ENCODE results near the gene CDH18.

- no peak for TF ChIP-seq POLR2A (IDR thresholded peaks at IDR 0.05)
- TF ChIP-seq, protein P1, sequence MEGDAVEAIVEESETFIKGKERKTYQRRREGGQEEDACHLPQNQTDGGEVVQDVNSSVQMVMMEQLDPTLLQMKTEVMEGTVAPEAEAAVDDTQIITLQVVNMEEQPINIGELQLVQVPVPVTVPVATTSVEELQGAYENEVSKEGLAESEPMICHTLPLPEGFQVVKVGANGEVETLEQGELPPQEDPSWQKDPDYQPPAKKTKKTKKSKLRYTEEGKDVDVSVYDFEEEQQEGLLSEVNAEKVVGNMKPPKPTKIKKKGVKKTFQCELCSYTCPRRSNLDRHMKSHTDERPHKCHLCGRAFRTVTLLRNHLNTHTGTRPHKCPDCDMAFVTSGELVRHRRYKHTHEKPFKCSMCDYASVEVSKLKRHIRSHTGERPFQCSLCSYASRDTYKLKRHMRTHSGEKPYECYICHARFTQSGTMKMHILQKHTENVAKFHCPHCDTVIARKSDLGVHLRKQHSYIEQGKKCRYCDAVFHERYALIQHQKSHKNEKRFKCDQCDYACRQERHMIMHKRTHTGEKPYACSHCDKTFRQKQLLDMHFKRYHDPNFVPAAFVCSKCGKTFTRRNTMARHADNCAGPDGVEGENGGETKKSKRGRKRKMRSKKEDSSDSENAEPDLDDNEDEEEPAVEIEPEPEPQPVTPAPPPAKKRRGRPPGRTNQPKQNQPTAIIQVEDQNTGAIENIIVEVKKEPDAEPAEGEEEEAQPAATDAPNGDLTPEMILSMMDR (IDR thresholded peaks at IDR 0.05): no peak
Measured at GRCh38 chr5:19795218-19795617, 192.8 kb downstream of the CDH18 start.
